SKM-1 treated with dmso at 0.1 percent for 144 hours (cell line): ENCODE data around the gene PRSS3.
"Not testable (repeated sequence)": the region's sequence is repeated elsewhere in the genome, so short reads cannot be mapped to it uniquely, and the experiment has no call there.

Source experiments
- DNase-seq: peaks from one replicate; lab custom pipeline; 2025; ENCODE audit not compliant: unreplicated experiment; lab: John Stamatoyannopoulos, UW

Gene PRSS3

GRCh38 chr9:33795281-33795680, at the start of gene PRSS3:
PRSS3 (plus strand) TSS chr9:33795561; CDS start chr9:33795574, 13 bp downstream.
- no peak for DNase-seq

GRCh38 chr9:33748633-33749304, 46.6 kb upstream of the PRSS3 start:
- no peak for DNase-seq

- peak; percentile 27 for DNase-seq
Measured at GRCh38 chr9:33749305-33749654, 46.1 kb upstream of the PRSS3 start.

GRCh38 chr9:33750307-33750838, 45.0 kb upstream of the PRSS3 start:
- DNase-seq = no peak

- no peak for DNase-seq
Measured at GRCh38 chr9:33750839-33751339, 44.5 kb upstream of the PRSS3 start.

GRCh38 chr9:33751536-33752129, 43.7 kb upstream of the PRSS3 start:
- no peak for DNase-seq

- no peak for DNase-seq
Measured at GRCh38 chr9:33752130-33752637, 43.2 kb upstream of the PRSS3 start.

GRCh38 chr9:33752789-33753188, 42.6 kb upstream of the PRSS3 start:
- not testable (repeated sequence) for DNase-seq

GRCh38 chr9:33759648-33760047, 35.7 kb upstream of the PRSS3 start:
- peak; percentile 90 for DNase-seq

GRCh38 chr9:33762343-33762742, 33.0 kb upstream of the PRSS3 start:
- no peak for DNase-seq

- DNase-seq = not testable (repeated sequence)
Measured at GRCh38 chr9:33763709-33764108, 31.7 kb upstream of the PRSS3 start.

- DNase-seq = no peak
Measured at GRCh38 chr9:33765411-33765810, 29.9 kb upstream of the PRSS3 start.

- not testable (repeated sequence) for DNase-seq
Measured at GRCh38 chr9:33770156-33770880, 25.0 kb upstream of the PRSS3 start.

GRCh38 chr9:33773135-33773534, 22.2 kb upstream of the PRSS3 start:
- not testable (repeated sequence) for DNase-seq

- DNase-seq = not testable (repeated sequence)
Measured at GRCh38 chr9:33774074-33774659, 21.2 kb upstream of the PRSS3 start.

GRCh38 chr9:33776578-33776977, 18.8 kb upstream of the PRSS3 start:
- no peak for DNase-seq

GRCh38 chr9:33778700-33779351, 16.5 kb upstream of the PRSS3 start:
- DNase-seq = peak; percentile 62

- DNase-seq = no peak
Measured at GRCh38 chr9:33780276-33780675, 15.1 kb upstream of the PRSS3 start.

- DNase-seq = no peak
Measured at GRCh38 chr9:33781736-33782135, 13.6 kb upstream of the PRSS3 start.

GRCh38 chr9:33782395-33783152, 12.8 kb upstream of the PRSS3 start:
- peak; percentile 15 for DNase-seq
